ENCODE data around the gene TRIM41.

DNA sequence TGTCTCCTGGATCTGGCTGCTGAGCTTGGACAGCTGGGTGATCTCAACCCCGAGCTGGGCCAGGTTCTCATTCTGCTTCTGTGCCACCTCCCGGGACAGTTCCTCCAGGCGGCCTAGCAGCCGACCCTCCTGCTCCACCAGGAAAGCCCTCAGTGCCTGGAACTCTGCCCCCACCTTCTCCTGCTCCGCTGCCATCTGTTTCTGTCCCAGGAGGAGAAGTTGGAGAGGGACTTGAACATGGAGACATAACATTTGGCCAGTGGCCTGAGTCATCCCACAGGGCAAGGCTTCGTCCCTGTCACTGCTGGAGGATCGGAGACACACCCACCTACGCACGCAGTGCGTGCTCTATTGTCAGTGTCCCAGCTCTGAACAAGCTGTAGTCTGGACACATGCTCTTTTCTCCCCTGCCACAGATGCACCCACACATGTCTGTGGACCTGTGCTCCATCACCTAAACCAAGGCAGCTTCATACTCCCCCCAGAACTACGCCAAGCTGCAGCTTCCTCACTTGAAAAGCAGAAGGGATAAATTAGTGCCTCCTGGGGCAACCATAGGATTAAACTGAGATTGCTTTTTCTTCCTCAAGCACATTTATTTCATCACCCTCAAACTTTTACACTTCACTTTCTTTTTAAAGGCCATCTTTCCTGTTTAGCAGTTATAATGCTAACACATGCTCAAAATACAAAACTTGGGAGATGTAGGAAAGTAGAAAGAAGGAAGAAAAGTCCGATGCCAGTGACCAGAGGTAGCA lies 23.0 kb upstream of the TRIM41 start:
- no peak for TF ChIP-seq TCF4 (CRISPR knock-in tag; IDR thresholded peaks at IDR 0.05; ENCODE audit: borderline replicate concordance)
- TF ChIP-seq, protein P1, sequence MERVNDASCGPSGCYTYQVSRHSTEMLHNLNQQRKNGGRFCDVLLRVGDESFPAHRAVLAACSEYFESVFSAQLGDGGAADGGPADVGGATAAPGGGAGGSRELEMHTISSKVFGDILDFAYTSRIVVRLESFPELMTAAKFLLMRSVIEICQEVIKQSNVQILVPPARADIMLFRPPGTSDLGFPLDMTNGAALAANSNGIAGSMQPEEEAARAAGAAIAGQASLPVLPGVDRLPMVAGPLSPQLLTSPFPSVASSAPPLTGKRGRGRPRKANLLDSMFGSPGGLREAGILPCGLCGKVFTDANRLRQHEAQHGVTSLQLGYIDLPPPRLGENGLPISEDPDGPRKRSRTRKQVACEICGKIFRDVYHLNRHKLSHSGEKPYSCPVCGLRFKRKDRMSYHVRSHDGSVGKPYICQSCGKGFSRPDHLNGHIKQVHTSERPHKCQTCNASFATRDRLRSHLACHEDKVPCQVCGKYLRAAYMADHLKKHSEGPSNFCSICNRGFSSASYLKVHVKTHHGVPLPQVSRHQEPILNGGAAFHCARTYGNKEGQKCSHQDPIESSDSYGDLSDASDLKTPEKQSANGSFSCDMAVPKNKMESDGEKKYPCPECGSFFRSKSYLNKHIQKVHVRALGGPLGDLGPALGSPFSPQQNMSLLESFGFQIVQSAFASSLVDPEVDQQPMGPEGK (CRISPR knock-in tag; IDR thresholded peaks at IDR 0.05; ENCODE audit: borderline replicate concordance), result no peak
- no peak for TF ChIP-seq BACH2 (CRISPR knock-in tag; IDR thresholded peaks at IDR 0.05; ENCODE audit: borderline replicate concordance)
- TF ChIP-seq, protein P2, sequence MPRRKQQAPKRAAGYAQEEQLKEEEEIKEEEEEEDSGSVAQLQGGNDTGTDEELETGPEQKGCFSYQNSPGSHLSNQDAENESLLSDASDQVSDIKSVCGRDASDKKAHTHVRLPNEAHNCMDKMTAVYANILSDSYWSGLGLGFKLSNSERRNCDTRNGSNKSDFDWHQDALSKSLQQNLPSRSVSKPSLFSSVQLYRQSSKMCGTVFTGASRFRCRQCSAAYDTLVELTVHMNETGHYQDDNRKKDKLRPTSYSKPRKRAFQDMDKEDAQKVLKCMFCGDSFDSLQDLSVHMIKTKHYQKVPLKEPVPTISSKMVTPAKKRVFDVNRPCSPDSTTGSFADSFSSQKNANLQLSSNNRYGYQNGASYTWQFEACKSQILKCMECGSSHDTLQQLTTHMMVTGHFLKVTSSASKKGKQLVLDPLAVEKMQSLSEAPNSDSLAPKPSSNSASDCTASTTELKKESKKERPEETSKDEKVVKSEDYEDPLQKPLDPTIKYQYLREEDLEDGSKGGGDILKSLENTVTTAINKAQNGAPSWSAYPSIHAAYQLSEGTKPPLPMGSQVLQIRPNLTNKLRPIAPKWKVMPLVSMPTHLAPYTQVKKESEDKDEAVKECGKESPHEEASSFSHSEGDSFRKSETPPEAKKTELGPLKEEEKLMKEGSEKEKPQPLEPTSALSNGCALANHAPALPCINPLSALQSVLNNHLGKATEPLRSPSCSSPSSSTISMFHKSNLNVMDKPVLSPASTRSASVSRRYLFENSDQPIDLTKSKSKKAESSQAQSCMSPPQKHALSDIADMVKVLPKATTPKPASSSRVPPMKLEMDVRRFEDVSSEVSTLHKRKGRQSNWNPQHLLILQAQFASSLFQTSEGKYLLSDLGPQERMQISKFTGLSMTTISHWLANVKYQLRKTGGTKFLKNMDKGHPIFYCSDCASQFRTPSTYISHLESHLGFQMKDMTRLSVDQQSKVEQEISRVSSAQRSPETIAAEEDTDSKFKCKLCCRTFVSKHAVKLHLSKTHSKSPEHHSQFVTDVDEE (CRISPR knock-in tag; IDR thresholded peaks at IDR 0.05), result no peak
- TF ChIP-seq ZC3H10 (CRISPR knock-in tag; IDR thresholded peaks at IDR 0.05), result no peak
- TF ChIP-seq TOX (CRISPR knock-in tag; IDR thresholded peaks at IDR 0.05; ENCODE audit: borderline replicate concordance), result no peak
- no peak for TF ChIP-seq ZFP3 (CRISPR knock-in tag; IDR thresholded peaks at IDR 0.05)
- TF ChIP-seq, protein P3, sequence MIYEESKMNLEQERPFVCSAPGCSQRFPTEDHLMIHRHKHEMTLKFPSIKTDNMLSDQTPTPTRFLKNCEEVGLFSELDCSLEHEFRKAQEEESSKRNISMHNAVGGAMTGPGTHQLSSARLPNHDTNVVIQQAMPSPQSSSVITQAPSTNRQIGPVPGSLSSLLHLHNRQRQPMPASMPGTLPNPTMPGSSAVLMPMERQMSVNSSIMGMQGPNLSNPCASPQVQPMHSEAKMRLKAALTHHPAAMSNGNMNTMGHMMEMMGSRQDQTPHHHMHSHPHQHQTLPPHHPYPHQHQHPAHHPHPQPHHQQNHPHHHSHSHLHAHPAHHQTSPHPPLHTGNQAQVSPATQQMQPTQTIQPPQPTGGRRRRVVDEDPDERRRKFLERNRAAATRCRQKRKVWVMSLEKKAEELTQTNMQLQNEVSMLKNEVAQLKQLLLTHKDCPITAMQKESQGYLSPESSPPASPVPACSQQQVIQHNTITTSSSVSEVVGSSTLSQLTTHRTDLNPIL (CRISPR knock-in tag; IDR thresholded peaks at IDR 0.05; ENCODE audit: low read depth), result no peak
- TF ChIP-seq, protein P4, sequence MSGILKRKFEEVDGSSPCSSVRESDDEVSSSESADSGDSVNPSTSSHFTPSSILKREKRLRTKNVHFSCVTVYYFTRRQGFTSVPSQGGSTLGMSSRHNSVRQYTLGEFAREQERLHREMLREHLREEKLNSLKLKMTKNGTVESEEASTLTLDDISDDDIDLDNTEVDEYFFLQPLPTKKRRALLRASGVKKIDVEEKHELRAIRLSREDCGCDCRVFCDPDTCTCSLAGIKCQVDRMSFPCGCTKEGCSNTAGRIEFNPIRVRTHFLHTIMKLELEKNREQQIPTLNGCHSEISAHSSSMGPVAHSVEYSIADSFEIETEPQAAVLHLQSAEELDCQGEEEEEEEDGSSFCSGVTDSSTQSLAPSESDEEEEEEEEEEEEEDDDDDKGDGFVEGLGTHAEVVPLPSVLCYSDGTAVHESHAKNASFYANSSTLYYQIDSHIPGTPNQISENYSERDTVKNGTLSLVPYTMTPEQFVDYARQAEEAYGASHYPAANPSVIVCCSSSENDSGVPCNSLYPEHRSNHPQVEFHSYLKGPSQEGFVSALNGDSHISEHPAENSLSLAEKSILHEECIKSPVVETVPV (CRISPR knock-in tag; IDR thresholded peaks at IDR 0.05), result no peak
- no peak for TF ChIP-seq ZNF8 (CRISPR knock-in tag; IDR thresholded peaks at IDR 0.05)

Data from SK-N-SH treated with all-trans-retinoic acid at 6 μM for 48 hours (cell line).